Stimulated activated CD8-positive, alpha-beta memory T cell treated with anti-CD3 and anti-CD28 coated beads, Interleukin-7, amount 100 ng/mL, for 1 hour (primary cell): ENCODE results near the gene SMAD6.
"Not testable (repeated sequence)": the region's sequence is repeated elsewhere in the genome, so short reads cannot be mapped to it uniquely, and the experiment has no call there.

ENCODE experiments used
- DNase-seq, 2 donors: peaks; one replicate each; pipeline ENCODE4 v3.0.0-alpha.2; 2020; ENCODE audit warnings: low read depth in 2 of 2

Gene SMAD6

GRCh38 chr15:66824424-66824823 is 122.4 kb downstream of the SMAD6 start:
- DNase-seq = no peak

DNA sequence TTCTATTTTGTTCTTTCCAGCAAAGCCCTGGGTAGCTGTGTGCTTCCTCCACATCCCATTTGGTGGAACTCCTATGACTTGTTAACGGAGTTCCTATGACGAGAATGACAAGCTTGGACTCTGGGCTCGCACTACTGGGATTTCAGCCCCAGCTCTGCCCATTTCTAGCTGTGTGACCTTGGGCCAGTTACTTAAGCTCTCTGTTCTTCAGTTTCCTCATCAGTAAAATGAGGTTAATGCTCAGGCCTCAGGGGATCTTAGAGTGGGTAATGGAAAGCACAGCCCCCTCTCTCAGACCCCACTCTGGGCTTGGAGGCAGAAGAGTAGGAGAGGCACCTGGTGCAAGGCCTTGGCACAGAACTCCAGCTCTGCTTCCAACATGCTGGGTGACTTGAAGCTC is 123.1 kb downstream of the SMAD6 start:
- no peak for DNase-seq

- no peak for DNase-seq
Observed at GRCh38 chr15:66825731-66826130, 123.7 kb downstream of the SMAD6 start.

- no peak for DNase-seq
Observed at GRCh38 chr15:66826507-66826906, 124.5 kb downstream of the SMAD6 start.

GRCh38 chr15:66827039-66827697 is 125.1 kb downstream of the SMAD6 start:
- no peak for DNase-seq

GRCh38 chr15:66827698-66828055 is 125.6 kb downstream of the SMAD6 start:
- DNase-seq = no peak

GRCh38 chr15:66828817-66829541 is 126.9 kb downstream of the SMAD6 start:
- not testable (repeated sequence) for DNase-seq

DNA sequence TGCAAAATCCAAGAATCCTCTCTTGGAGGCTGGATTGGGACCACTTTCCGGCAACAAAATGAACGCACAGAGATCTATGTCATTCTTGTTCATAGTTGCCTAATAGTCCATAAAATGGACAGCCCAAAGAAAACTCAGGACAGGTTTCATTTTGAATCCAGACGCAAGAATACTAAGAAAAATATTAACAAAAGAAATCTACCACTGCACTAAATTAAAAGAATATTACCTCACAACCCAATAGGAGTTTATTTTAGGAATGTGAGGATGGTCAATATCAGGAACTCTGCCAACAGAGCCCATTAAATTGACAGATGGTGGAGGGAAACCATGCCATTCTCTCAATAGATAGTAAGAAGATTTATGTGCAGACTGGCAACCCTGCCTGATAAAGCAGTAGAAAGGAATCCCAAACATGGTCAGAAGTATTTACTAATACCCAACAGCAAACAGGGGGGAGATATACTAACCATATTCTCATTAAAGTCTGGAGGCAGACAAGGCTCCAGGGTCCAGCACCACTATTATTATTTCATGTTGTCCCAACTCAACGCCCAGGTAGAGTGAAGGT is 127.6 kb downstream of the SMAD6 start:
- no peak for DNase-seq

DNA sequence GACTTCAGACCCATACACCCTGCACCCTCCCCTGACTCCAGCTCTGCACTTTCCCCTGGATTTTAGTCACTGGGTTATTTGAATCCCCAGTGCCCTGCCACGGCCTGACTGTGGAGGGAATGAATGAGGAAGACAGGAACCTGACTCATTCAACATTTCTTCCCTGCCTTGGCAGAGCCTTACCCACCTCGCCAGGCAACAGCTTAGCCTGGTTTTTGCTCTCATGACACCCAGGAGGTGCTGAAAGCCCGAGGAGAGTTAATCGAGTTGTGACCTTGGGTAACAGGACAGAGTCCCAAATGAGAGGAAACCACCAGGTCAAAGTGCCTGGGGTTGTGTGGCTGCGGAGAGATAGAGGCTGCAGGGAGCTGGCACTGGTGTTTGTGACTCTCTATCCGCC is 128.3 kb downstream of the SMAD6 start:
- DNase-seq = no peak

DNA sequence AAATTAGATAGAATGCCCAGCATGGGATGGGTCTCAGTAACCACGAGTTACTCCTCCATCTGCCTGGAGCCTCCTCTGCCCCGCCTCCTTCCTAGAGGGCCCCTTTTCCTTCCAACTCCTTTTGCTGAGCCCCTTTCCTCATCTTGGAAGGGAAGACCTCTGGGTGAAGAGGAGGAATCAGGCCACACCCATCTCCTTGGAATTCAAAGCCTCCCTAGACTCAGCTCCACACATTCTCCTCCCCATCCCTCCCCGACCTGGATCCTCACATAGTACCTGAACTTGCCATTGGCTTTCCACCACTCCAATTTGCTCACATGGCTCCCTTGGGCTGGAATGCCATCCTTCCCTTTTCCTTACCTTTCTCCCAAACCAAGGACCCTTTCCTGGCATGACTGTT is 128.8 kb downstream of the SMAD6 start:
- no peak for DNase-seq

GRCh38 chr15:66831289-66831688 is 129.3 kb downstream of the SMAD6 start:
- DNase-seq = no peak

DNA sequence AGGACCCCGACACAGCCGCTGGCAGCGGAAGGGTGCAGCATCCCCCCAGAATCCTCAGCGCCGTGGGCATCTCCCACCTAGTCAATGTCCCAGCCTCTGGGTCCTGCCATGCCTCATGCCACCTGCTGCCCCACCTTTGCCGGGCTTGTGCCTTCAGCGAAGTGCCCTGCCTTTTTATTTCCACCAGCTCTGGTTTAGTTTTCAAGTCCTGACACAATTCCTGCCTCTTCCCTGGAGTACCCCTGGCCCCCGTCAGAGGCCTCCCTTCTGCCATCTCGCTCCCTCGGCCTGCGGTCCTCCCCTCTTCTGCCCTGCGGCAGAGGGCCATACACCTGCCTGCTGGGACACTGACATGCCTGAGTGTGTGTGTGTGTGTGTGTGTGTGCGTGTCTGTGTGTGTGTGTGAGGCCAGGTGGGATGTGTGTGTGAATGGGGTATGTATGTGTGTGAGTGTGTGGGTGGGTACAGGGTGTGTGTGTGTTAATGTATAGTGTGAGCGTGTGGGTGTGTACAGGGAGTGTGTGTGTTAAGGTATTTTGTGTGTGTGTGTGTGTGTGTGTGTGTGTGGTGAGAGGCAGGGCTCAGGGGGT is 129.9 kb downstream of the SMAD6 start:
- DNase-seq = no peak
